Lung (tissue), 12 donors: ENCODE results near the gene MKLN1. TPM values are rescaled to one million over a fixed set of nuclear protein-coding genes. Genes with fewer than 3 reads are reported as not detected.

ENCODE experiments used
- ATAC-seq: fragments of 200-7000 bp; cut with Tn5 transposase; one replicate; pipeline ENCODE4 v1.9.1; 2020; ENCODE audit warnings: moderate number of reproducible peaks; ENCODE audit not compliant: insufficient read depth, low FRiP score
- DNase-seq, 3 donors: peaks; one replicate each; pipeline ENCODE4 v3.0.0-alpha.2; 2013 to 2017
- H3K27ac ChIP-seq, 2 donors: one replicate each; pipeline ENCODE4 v1.5.1; 2013; ENCODE audit warnings: mild to moderate bottlenecking in 2 of 2, moderate library complexity in 2 of 2, control low read depth in 1 of 2, inconsistent platforms in 1 of 2, low read depth in 1 of 2, low read length in 1 of 2
- H3K27me3 ChIP-seq, 3 donors: one replicate each; pipeline ENCODE4 v1.5.1; 2013; ENCODE audit warnings: low read length in 2 of 3; ENCODE audit not compliant: control insufficient read depth in 3 of 3, insufficient read depth in 3 of 3
- H3K36me3 ChIP-seq, 4 donors: one replicate each; pipeline ENCODE4 v1.5.1; 2013; ENCODE audit warnings: low read length in 4 of 4, mild to moderate bottlenecking in 1 of 4, moderate library complexity in 1 of 4; ENCODE audit not compliant: control insufficient read depth in 4 of 4, insufficient read depth in 4 of 4
- H3K4me1 ChIP-seq, 5 donors: one replicate each; pipeline ENCODE4 v1.5.1; 2013; ENCODE audit warnings: low read length in 5 of 5, mild to moderate bottlenecking in 2 of 5, moderate library complexity in 1 of 5; ENCODE audit not compliant: control insufficient read depth in 5 of 5, insufficient read depth in 5 of 5
- H3K4me3 ChIP-seq: one replicate; pipeline ENCODE4 v1.5.1; 2013; ENCODE audit warnings: mild to moderate bottlenecking, control low read depth, moderate library complexity
- H3K9ac ChIP-seq, 2 donors: one replicate each; pipeline ENCODE4 v1.5.1; 2013; ENCODE audit warnings: low read length in 2 of 2, control low read depth in 1 of 2; ENCODE audit not compliant: insufficient read depth in 1 of 2
- H3K9me3 ChIP-seq, 4 donors: one replicate each; pipeline ENCODE4 v1.5.1; 2013; ENCODE audit warnings: low read length in 3 of 4, mild to moderate bottlenecking in 1 of 4, moderate library complexity in 1 of 4; ENCODE audit not compliant: control insufficient read depth in 4 of 4, insufficient read depth in 3 of 4
- WGBS, 2 donors: extraction: QIAGEN DNeasy Blood & Tissue Kit; methylation state at CpG; one replicate each; pipeline ENCODE4 v1.1.7; 2013; 5-methylcytosine and 5-hydroxymethylcytosine counted together
- polyA plus RNA-seq, 2 donors: library from polyadenylated mRNA; stranded (reverse); fragments of 200-250 nt; gene quantifications; one replicate each; pipeline ENCODE4 v1.2.1, GENCODE V29; 2013
- total RNA-seq, 2 donors: library from RNA; depleted of rRNA in 1 of 2; stranded (reverse); fragments of >200 nt in 1 of 2; gene quantifications; one replicate each; pipeline ENCODE4 v1.2.1, GENCODE V29; 2014 to 2021
- TF ChIP-seq, protein P1 (sequence below): IDR thresholded peaks from 2 replicates; pipeline ENCODE4 v1.5.1; 2012; ENCODE audit warnings: mild to moderate bottlenecking; ENCODE audit errors: control extremely low read depth, extremely low read depth
- donor health status: control.
- donor health status: control.
- donor health status: Bipolar disorder and iron deficiency.
- donor health status: healthy.
- donor health status: DM: yes; HTN: yes; CAD: no.

Gene MKLN1
- total and polyA plus RNA-seq, 4 donors, result 11.6 to 135 (median 27.4) TPM

DNA sequence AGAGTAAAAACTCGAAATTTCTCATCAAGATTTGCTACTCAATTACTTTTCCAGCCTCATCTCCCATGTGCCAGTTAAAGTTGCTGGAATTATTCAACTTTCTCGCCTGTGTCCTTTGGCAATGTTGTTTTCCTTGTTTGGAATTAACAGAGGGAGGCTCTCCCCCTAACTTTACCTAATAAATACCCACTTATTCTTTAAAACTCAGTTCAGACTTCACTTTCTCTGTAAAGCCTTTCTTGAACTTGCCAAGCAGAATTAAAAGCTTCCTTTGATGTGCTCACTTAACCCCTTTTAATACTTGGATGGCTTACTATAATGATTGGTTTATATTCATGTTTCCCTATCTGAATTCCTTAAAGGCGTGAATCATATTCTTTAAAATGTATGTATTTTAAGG, 104.1 kb downstream of the MKLN1 start:
- WGBS, 2 donors, result 85 to 87% methylated on average over 3 of the region's 3 CpGs
- peaks cover 8 to 17% (median 12%) of the 10 kb centered on the region in 4 donors for H3K36me3 ChIP-seq

DNA sequence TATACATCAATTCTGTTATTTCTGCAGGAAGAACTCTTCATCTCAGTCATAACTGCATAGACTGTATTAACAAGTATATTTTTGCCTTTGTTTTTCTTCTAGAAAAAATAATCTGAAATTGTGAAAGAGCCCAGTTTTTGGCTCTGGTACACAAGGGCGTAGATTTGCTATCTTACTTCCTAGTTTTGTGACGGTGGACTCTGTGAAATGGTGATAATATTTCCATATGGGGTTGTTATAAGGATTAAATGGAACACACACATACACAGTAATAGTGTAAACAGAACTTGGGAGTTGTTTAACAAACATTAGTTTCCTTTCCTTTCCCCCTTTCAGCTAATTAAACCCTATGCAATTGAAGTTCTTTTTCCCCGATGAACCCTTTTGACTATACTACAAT, 108.7 kb downstream of the MKLN1 start:
- DNase-seq (no peak), ATAC-seq (no peak)
- H3K4me3 ChIP-seq, result no peak overlapping the region
- WGBS, 2 donors, result 62 to 80% methylated on average over 3 of the region's 3 CpGs
- peaks cover 5 to 30% (median 13%) of the 10 kb centered on the region in 4 donors for H3K36me3 ChIP-seq
- no peak overlapping the region for H3K27ac ChIP-seq
- no peak overlapping the region for H3K9ac ChIP-seq
- TF ChIP-seq, protein P1, sequence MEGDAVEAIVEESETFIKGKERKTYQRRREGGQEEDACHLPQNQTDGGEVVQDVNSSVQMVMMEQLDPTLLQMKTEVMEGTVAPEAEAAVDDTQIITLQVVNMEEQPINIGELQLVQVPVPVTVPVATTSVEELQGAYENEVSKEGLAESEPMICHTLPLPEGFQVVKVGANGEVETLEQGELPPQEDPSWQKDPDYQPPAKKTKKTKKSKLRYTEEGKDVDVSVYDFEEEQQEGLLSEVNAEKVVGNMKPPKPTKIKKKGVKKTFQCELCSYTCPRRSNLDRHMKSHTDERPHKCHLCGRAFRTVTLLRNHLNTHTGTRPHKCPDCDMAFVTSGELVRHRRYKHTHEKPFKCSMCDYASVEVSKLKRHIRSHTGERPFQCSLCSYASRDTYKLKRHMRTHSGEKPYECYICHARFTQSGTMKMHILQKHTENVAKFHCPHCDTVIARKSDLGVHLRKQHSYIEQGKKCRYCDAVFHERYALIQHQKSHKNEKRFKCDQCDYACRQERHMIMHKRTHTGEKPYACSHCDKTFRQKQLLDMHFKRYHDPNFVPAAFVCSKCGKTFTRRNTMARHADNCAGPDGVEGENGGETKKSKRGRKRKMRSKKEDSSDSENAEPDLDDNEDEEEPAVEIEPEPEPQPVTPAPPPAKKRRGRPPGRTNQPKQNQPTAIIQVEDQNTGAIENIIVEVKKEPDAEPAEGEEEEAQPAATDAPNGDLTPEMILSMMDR, result no peak
- H3K9me3 ChIP-seq, result no peaks in the 10 kb centered on the region
- H3K4me1 ChIP-seq, result no peaks in the 10 kb centered on the region
- H3K27me3 ChIP-seq, result no peaks in the 10 kb centered on the region

More for the DNA sequence above, 104.1 kb downstream of the MKLN1 start:
- DNase-seq (no peak), ATAC-seq (no peak)
- no peaks in the 10 kb centered on the region for H3K4me1 ChIP-seq
- no peak overlapping the region for H3K4me3 ChIP-seq
- H3K27me3 ChIP-seq, result no peaks in the 10 kb centered on the region
- no peak overlapping the region for H3K27ac ChIP-seq
- TF ChIP-seq, protein P1, result no peak
- no peak overlapping the region for H3K9ac ChIP-seq
- no peaks in the 10 kb centered on the region for H3K9me3 ChIP-seq

DNA sequence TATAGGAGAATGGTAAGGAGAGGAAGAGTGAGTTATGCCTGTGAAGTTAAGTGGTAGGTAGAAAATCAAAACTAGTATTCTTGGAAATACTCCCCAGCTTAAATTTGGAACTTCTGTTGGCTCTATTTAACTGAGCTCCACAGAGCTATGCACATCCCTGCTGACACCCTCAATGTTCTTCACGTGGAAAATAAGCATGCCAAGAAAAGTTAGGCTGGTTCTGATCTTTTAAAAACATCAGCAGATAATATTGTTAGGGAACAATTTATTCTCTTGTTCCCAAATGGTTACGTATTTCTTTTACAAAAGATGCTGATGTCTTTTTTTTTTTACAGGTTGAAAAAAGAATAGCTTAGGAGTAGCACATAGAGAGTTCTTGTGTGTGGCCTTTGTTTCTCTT, 111.3 kb downstream of the MKLN1 start:
- Histone ChIP-seq H3K36me3 (peaks cover 4 to 32% (median 13%) of the 10 kb centered on the region in 4 donors), H3K27ac (no peak overlapping the region), H3K4me1 (no peaks in the 10 kb centered on the region), H3K9me3 (no peaks in the 10 kb centered on the region), H3K9ac (no peak overlapping the region), H3K4me3 (no peak overlapping the region), H3K27me3 (no peaks in the 10 kb centered on the region)
- 92 to 94% methylated on average over 2 of the region's 2 CpGs for WGBS, 2 donors
- TF ChIP-seq, protein P1, result no peak
- no peak for DNase-seq
- ATAC-seq, result no peak

DNA sequence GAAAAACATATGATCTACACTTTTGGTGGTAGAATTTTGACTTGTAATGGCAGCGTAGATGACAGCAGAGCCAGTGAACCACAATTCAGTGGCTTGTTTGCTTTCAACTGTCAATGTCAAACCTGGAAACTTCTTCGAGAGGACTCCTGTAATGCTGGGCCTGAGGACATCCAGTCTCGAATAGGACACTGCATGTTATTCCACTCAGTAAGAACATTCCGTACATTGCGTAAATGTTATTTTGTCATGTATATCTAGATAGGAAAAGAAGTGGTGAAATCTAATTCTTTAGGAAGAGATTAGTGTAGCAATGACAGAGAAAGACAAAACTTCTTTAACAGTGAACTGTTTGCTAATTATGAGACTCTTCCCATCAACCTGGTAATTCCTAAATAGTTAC, 115.8 kb downstream of the MKLN1 start:
- H3K9ac ChIP-seq, result no peak overlapping the region
- DNase-seq, result no peak
- no peaks in the 10 kb centered on the region for H3K9me3 ChIP-seq
- no peak overlapping the region for H3K27ac ChIP-seq
- 87 to 96% methylated on average over 5 of the region's 5 CpGs for WGBS, 2 donors
- H3K27me3 ChIP-seq, result no peaks in the 10 kb centered on the region
- no peak for ATAC-seq
- H3K4me1 ChIP-seq, result no peaks in the 10 kb centered on the region
- H3K36me3 ChIP-seq, result peaks cover 0 to 30% (median 16%) of the 10 kb centered on the region in 4 donors
- no peak overlapping the region for H3K4me3 ChIP-seq
- TF ChIP-seq, protein P1, result no peak
